Brain microvascular endothelial cell (primary cell): Measurements from ENCODE around the gene NATD1.

Source experiments
- DNase-seq: peaks from one replicate; pipeline ENCODE4 v3.0.0-alpha.2; 2020
- H3K27ac ChIP-seq: fragments of 250-450 bp; sonication (Bioruptor Pico); 2 replicates; pipeline ENCODE4 v1.5.1; 2020; ENCODE audit warnings: mild to moderate bottlenecking, moderate library complexity
- H3K27me3 ChIP-seq: fragments of 250-450 bp; sonication (Bioruptor Pico); replicated peaks from 2 replicates; pipeline ENCODE4 v1.5.1; 2020; ENCODE audit warnings: mild to moderate bottlenecking
- H3K36me3 ChIP-seq: fragments of 250-450 bp; sonication (Bioruptor Pico); replicated peaks from 2 replicates; pipeline ENCODE4 v1.5.1; 2020; ENCODE audit warnings: mild to moderate bottlenecking
- H3K4me3 ChIP-seq: 2 replicates; pipeline ENCODE4 v1.5.1; 2011; ENCODE audit warnings: low read depth, mild to moderate bottlenecking, control low read depth, low read length, moderate library complexity
- in situ Hi-C: cut with HindIII; loops from 2 replicates; pipeline ENCODE4 v1.10.0; 2017; ENCODE audit warnings: low sequenced_read_pairs, low pct_ligation_motif_present
- TF ChIP-seq, protein P1 (sequence below): IDR thresholded peaks from 2 replicates; pipeline ENCODE4 v1.5.1; 2011; ENCODE audit warnings: low read depth, mild to moderate bottlenecking, moderate library complexity, low read length, control low read depth, inconsistent platforms; ENCODE audit errors: missing control alignments

The NATD1 gene

GRCh38 chr17:21272881-21273792, 19.9 kb upstream of the NATD1 start:
- in situ Hi-C loops: no loop called here
- Histone ChIP-seq H3K4me3 (no peak overlapping the region), H3K27me3 (no peaks in the 10 kb centered on the region), H3K36me3 (no peaks in the 10 kb centered on the region), H3K27ac (no peak overlapping the region)
- TF ChIP-seq, protein P1, sequence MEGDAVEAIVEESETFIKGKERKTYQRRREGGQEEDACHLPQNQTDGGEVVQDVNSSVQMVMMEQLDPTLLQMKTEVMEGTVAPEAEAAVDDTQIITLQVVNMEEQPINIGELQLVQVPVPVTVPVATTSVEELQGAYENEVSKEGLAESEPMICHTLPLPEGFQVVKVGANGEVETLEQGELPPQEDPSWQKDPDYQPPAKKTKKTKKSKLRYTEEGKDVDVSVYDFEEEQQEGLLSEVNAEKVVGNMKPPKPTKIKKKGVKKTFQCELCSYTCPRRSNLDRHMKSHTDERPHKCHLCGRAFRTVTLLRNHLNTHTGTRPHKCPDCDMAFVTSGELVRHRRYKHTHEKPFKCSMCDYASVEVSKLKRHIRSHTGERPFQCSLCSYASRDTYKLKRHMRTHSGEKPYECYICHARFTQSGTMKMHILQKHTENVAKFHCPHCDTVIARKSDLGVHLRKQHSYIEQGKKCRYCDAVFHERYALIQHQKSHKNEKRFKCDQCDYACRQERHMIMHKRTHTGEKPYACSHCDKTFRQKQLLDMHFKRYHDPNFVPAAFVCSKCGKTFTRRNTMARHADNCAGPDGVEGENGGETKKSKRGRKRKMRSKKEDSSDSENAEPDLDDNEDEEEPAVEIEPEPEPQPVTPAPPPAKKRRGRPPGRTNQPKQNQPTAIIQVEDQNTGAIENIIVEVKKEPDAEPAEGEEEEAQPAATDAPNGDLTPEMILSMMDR: no peak
- no peak for DNase-seq

GRCh38 chr17:21272250-21272649, 19.0 kb upstream of the NATD1 start:
- Histone ChIP-seq H3K4me3 (no peak overlapping the region), H3K27ac (no peak overlapping the region), H3K36me3 (no peaks in the 10 kb centered on the region), H3K27me3 (no peaks in the 10 kb centered on the region)
- no peak for DNase-seq
- TF ChIP-seq, protein P1: no peak
- in situ Hi-C loops: no loop called here

DNA sequence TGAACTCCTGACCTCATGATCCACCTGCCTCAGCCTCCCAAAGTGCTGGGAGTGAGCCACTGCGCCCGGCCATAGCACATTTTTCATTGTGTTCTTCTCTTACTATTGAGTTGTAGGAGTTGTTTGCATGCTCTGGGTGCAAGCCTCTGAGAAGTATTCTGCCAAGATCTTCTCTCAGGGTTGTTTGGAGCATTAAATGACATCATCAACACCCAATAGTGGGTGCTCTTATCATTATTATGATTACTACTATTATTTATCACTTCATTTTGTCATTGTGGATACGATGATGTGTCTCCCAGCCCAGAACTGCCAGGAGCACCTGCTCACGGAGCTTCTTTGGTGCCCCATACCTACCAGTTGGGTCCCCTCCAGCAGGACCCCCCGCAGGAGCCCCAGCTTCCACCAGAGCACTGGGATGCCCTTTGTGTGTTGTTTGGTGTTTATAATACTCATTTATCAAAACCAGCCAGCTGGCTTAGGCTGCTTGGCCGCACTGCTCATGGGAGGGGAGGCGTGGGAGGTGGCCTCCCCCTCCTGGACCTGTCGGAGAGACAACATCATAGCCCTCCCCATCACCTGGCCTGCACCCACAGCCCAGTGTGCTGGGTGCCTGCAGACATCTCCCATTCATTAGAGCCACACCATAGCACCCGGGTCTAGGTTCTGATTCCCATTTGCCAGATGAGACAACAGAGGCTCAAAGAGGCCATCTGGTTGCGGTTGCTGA, 18.4 kb upstream of the NATD1 start:
- Histone ChIP-seq H3K27me3 (no peaks in the 10 kb centered on the region), H3K27ac (no peak overlapping the region), H3K4me3 (no peak overlapping the region), H3K36me3 (no peaks in the 10 kb centered on the region)
- in situ Hi-C loops: no loop called here
- TF ChIP-seq, protein P1: no peak
- no peak for DNase-seq

DNA sequence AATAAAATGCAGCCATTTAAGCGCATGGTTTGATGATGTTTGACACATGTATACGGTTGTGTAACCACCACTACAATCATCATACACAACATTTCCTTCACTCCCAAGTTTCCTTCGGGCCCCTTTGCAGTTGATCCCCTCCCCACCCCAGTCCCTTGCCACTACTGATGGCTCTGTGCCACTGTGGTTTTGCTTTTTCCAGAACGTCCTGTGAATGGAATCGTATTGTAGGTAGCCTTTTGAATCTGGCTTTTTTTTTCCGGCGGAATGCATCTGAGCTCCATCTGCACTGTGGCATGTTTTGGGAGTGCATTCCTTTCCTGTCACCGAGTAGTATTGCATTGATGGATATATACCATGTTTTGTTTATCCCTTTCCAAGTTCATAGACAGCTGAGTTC, 16.2 kb upstream of the NATD1 start:
- H3K36me3 ChIP-seq: no peaks in the 10 kb centered on the region
- H3K27ac ChIP-seq: no peak overlapping the region
- no peak for DNase-seq
- in situ Hi-C loops: no loop called here
- no peaks in the 10 kb centered on the region for H3K27me3 ChIP-seq
- no peak overlapping the region for H3K4me3 ChIP-seq
- TF ChIP-seq, protein P1: no peak

- TF ChIP-seq, protein P1: no peak
- Histone ChIP-seq H3K4me3 (no peak overlapping the region), H3K27me3 (no peaks in the 10 kb centered on the region), H3K36me3 (no peaks in the 10 kb centered on the region), H3K27ac (no peak overlapping the region)
- in situ Hi-C loops: no loop called here
- no peak for DNase-seq
Measured at GRCh38 chr17:21268596-21269188, 15.5 kb upstream of the NATD1 start.
